Measurements from ENCODE around the gene PTPRG.

Gene PTPRG

GRCh38 chr3:62332835-62333244 is 771.5 kb downstream of the PTPRG start:
- DNase-seq (ENCODE audit: low read depth, low spot score): no peak

GRCh38 chr3:62335196-62335595 is 773.8 kb downstream of the PTPRG start:
- DNase-seq (ENCODE audit: low read depth, low spot score): no peak

- DNase-seq (ENCODE audit: low read depth, low spot score): no peak
These were observed 782.4 kb downstream of the PTPRG start for GRCh38 chr3:62343755-62344154.
